Neutrophil (primary cell): ENCODE data around the gene MCTP1.

ENCODE experiments used
- H3K27ac ChIP-seq: fragments of 200-600 bp; sonication (generic); 2 replicates; pipeline ENCODE4 v1.5.1; 2016; ENCODE audit warnings: mild to moderate bottlenecking, moderate library complexity
- H3K27me3 ChIP-seq: fragments of 200-600 bp; sonication (generic); 2 replicates; pipeline ENCODE4 v1.6.0; 2016; ENCODE audit warnings: mild to moderate bottlenecking
- H3K36me3 ChIP-seq: fragments of 200-600 bp; sonication (generic); 2 replicates; pipeline ENCODE4 v1.5.1; 2017
- H3K4me1 ChIP-seq, 2 experiments: fragments of 200-600 bp in 1 of 2; sonication (generic) in 1 of 2; 1 replicate in 1 of 2; 2 replicates in 1 of 2; pipeline versions ENCODE4 v1.5.1 to v1.6.1; 2013 to 2016; ENCODE audit warnings: low read depth in 1 of 2, low read length in 1 of 2, mild to moderate bottlenecking in 1 of 2, moderate library complexity in 1 of 2; ENCODE audit not compliant: control insufficient read depth in 1 of 2, insufficient read depth in 1 of 2
- H3K4me3 ChIP-seq, 2 experiments: fragments of 200-600 bp in 1 of 2; sonication (generic) in 1 of 2; 1 replicate in 1 of 2; 2 replicates in 1 of 2; pipeline ENCODE4 v1.5.1; 2013 to 2016; ENCODE audit warnings: low read depth in 1 of 2, low read length in 1 of 2, mild to moderate bottlenecking in 1 of 2, moderate library complexity in 1 of 2
- H3K9me3 ChIP-seq: fragments of 200-600 bp; sonication (generic); 2 replicates; pipeline ENCODE4 v1.5.1; 2016
- CTCF ChIP-seq: fragments of 200-600 bp; sonication (generic); IDR thresholded peaks from 2 replicates; pipeline ENCODE4 v1.5.1; 2016; ENCODE audit warnings: antibody characterized with exemption

Gene MCTP1

GRCh38 chr5:95111141-95111540, 173.8 kb downstream of the MCTP1 start:
- Histone ChIP-seq H3K4me3 (no peak overlapping the region), H3K9me3 (no peaks in the 10 kb centered on the region), H3K36me3 (no peaks in the 10 kb centered on the region), H3K27me3 (no peaks in the 10 kb centered on the region), H3K4me1 (no peaks in the 10 kb centered on the region), H3K27ac (no peak overlapping the region)
- no peak for TF ChIP-seq CTCF

GRCh38 chr5:95110118-95110517, 174.8 kb downstream of the MCTP1 start:
- H3K4me1 ChIP-seq, result no peaks in the 10 kb centered on the region
- no peak overlapping the region for H3K4me3 ChIP-seq
- no peaks in the 10 kb centered on the region for H3K9me3 ChIP-seq
- H3K27me3 ChIP-seq, result no peaks in the 10 kb centered on the region
- no peaks in the 10 kb centered on the region for H3K36me3 ChIP-seq
- no peak for TF ChIP-seq CTCF
- H3K27ac ChIP-seq, result no peak overlapping the region

- H3K27ac ChIP-seq, result no peak overlapping the region
- TF ChIP-seq CTCF, result no peak
- H3K27me3 ChIP-seq, result no peaks in the 10 kb centered on the region
- no peaks in the 10 kb centered on the region for H3K9me3 ChIP-seq
- H3K4me1 ChIP-seq, result no peaks in the 10 kb centered on the region
- H3K36me3 ChIP-seq, result no peaks in the 10 kb centered on the region
- H3K4me3 ChIP-seq, result no peak overlapping the region
These were observed 177.8 kb downstream of the MCTP1 start for GRCh38 chr5:95107138-95107537.

GRCh38 chr5:95105638-95106037, 179.3 kb downstream of the MCTP1 start:
- no peak overlapping the region for H3K4me3 ChIP-seq
- no peak for TF ChIP-seq CTCF
- no peaks in the 10 kb centered on the region for H3K9me3 ChIP-seq
- no peaks in the 10 kb centered on the region for H3K4me1 ChIP-seq
- no peaks in the 10 kb centered on the region for H3K36me3 ChIP-seq
- no peak overlapping the region for H3K27ac ChIP-seq
- H3K27me3 ChIP-seq, result no peaks in the 10 kb centered on the region

GRCh38 chr5:95102687-95103086, 182.2 kb downstream of the MCTP1 start:
- TF ChIP-seq CTCF, result no peak
- Histone ChIP-seq H3K9me3 (no peaks in the 10 kb centered on the region), H3K27me3 (no peaks in the 10 kb centered on the region), H3K4me3 (no peak overlapping the region), H3K27ac (no peak overlapping the region), H3K4me1 (no peaks in the 10 kb centered on the region), H3K36me3 (no peaks in the 10 kb centered on the region)

GRCh38 chr5:95102080-95102479, 182.8 kb downstream of the MCTP1 start:
- no peaks in the 10 kb centered on the region for H3K36me3 ChIP-seq
- no peak overlapping the region for H3K27ac ChIP-seq
- TF ChIP-seq CTCF, result no peak
- no peaks in the 10 kb centered on the region for H3K4me1 ChIP-seq
- no peak overlapping the region for H3K4me3 ChIP-seq
- no peaks in the 10 kb centered on the region for H3K27me3 ChIP-seq
- H3K9me3 ChIP-seq, result no peaks in the 10 kb centered on the region
